GM12874 (cell line): ENCODE measurements around the gene CD300C.

Source experiments
- TF ChIP-seq, protein P1 (sequence below): IDR thresholded peaks from 2 replicates; pipeline ENCODE4 v1.5.1; 2011; ENCODE audit warnings: low read depth, mild to moderate bottlenecking, control low read depth, low read length, moderate library complexity; ENCODE audit not compliant: insufficient read depth

CD300C gene

DNA sequence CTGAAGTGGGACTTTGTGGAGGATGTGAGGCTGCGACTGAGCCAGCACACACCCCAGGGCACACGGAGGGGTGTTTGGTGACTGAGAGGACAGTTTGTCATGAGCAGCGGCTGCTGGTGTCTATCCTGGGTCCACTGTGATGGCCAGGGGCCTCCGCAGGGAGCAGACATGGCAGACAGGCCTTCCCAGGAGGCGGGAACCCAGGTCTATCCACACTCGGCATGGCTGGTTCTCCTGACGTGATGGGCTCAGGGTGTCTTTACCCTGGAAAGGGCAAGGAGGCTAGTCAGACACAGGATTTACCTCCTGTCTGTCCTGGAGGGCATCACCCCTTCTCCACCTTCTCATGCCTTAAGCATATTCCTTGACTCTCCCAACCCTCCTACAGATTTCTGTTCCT, 671 bp upstream of the CD300C start:
- TF ChIP-seq, protein P1, sequence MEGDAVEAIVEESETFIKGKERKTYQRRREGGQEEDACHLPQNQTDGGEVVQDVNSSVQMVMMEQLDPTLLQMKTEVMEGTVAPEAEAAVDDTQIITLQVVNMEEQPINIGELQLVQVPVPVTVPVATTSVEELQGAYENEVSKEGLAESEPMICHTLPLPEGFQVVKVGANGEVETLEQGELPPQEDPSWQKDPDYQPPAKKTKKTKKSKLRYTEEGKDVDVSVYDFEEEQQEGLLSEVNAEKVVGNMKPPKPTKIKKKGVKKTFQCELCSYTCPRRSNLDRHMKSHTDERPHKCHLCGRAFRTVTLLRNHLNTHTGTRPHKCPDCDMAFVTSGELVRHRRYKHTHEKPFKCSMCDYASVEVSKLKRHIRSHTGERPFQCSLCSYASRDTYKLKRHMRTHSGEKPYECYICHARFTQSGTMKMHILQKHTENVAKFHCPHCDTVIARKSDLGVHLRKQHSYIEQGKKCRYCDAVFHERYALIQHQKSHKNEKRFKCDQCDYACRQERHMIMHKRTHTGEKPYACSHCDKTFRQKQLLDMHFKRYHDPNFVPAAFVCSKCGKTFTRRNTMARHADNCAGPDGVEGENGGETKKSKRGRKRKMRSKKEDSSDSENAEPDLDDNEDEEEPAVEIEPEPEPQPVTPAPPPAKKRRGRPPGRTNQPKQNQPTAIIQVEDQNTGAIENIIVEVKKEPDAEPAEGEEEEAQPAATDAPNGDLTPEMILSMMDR: no peak

- TF ChIP-seq, protein P1: no peak
Measured at GRCh38 chr17:74544991-74545842, 698 bp downstream of the CD300C start.

DNA sequence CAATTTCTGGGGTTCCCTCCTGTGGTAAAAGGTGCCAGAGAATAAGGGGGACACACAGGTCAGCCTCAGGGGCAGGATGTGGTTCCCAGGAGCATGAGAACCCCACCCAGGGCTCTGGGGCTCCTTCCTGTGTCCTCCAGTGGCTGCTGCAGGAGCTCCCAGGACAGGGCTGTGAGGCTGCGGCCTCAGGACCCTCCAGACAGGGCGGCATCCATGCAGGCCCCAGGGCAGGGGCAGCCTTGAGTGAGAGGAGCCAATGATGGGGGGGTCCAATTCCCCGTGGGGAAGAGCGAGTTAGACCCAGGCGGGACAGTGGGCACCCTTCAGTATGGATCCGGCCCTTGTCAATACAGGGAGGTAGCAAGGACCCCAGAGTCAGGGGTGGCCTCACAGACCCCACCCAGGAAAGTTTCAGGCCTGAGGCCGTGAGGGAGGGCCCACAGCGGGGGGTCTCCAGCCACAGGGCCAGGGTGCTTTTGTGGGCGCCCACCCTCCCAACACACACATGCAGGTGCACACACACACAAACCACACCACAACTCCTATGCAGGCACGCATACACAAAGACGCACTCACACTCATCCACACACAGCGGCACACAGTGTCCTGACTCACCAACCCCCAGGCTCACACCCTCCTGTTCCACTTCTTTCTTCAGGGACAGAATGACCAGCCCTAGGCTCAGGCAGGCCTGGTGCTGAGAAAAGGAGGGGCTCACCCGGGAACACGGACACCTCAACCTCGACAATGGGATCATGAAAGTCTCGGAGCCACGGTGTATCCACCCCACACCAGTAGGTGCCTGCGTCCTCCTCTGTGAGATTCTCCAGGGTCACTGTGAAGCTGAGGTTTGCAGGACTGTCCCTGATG, 1.8 kb downstream of the CD300C start:
- TF ChIP-seq, protein P1: no peak

DNA sequence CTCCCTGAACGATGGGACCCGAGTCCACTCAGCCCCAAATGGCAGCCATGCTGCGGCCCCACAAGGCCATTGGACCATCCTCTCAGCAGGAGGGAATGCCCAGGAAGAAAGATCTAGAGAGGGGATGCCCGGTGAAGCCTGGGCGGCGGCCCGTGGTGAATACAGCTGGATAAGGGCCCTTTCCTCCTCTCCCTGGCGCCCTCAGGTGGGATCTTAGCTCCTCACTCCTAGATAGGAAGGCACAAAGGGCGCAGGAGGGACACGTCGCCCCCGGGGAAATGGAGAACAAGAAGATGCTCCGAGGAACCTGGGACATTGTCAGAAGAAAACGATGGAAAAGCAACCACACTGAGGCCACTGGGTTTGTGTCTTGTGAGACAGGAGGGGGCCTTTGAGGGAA, 2.5 kb downstream of the CD300C start:
- TF ChIP-seq, protein P1: no peak

- TF ChIP-seq, protein P1: no peak
Measured at GRCh38 chr17:74542727-74543383, 3.1 kb downstream of the CD300C start.

- TF ChIP-seq, protein P1: no peak
Measured at GRCh38 chr17:74542166-74542565, 3.7 kb downstream of the CD300C start.
